Measurements from ENCODE around the gene S100A8.

GRCh38 chr1:153370146-153370545, 20.7 kb downstream of the S100A8 start:
- TF ChIP-seq CTCF (conservative IDR thresholded peaks at IDR 0.05; ENCODE audit: low read depth, low read length) (no peak), EZH2 (IDR thresholded peaks at IDR 0.05; ENCODE audit: borderline replicate concordance, low read depth, low read length, poor library complexity, severe bottlenecking) (no peak)
